ENCODE measurements around the gene SIPA1. TPM values are rescaled to one million over a fixed set of nuclear protein-coding genes. Genes with fewer than 3 reads are reported as not detected.

The SIPA1 gene
- total RNA-seq, 4 donors from 2014 or later: 14.9 to 21.6 (median 19.0) TPM

GRCh38 chr11:65615950-65616574 is 21.8 kb upstream of the SIPA1 start:
- Histone ChIP-seq H3K36me3 (peaks cover 44% of the 10 kb centered on the region), H3K4me3 (peak overlapping the region; percentile 83), H3K27ac (peak overlapping the region; percentile 86), H3K4me1 (peaks cover 44% of the 10 kb centered on the region), H3K27me3 (no peaks in the 10 kb centered on the region), H3K9me3 (no peaks in the 10 kb centered on the region)
- TF ChIP-seq POLR2AphosphoS5 (IDR thresholded peaks at IDR 0.05) (no peak), POLR2A (IDR thresholded peaks at IDR 0.05) (no peak)
- TF ChIP-seq, protein P1, sequence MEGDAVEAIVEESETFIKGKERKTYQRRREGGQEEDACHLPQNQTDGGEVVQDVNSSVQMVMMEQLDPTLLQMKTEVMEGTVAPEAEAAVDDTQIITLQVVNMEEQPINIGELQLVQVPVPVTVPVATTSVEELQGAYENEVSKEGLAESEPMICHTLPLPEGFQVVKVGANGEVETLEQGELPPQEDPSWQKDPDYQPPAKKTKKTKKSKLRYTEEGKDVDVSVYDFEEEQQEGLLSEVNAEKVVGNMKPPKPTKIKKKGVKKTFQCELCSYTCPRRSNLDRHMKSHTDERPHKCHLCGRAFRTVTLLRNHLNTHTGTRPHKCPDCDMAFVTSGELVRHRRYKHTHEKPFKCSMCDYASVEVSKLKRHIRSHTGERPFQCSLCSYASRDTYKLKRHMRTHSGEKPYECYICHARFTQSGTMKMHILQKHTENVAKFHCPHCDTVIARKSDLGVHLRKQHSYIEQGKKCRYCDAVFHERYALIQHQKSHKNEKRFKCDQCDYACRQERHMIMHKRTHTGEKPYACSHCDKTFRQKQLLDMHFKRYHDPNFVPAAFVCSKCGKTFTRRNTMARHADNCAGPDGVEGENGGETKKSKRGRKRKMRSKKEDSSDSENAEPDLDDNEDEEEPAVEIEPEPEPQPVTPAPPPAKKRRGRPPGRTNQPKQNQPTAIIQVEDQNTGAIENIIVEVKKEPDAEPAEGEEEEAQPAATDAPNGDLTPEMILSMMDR (IDR thresholded peaks at IDR 0.05): no peak
- 5% methylated on average over 8 of the region's 50 CpGs for WGBS
- DNase-seq (ENCODE audit: low spot score in 2 of 2): no peak

DNA sequence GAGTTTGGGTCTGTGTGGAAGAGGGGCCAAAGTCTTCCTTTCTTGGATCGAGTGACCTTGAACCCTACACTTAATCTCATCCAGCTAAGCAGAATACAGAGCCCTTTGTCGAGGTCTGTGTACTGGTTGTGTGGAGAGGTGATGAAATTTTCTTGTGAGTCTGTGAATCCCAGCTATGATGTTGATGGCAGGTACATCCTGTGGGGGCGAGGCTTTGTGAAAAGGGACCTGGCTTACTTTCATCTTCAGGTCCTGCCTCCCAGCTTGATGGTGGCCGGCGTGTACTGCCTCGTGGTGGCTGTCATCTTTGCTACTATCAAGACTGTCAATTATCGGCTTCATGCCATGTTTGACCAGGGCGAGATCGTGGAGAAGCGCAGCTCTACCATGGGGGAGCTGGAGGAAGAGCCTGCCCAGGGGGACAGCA is 21.3 kb upstream of the SIPA1 start:
- no peak for DNase-seq (ENCODE audit: low spot score in 2 of 2)
- Histone ChIP-seq H3K4me3 (peak overlapping the region; percentile 83), H3K27me3 (no peaks in the 10 kb centered on the region), H3K4me1 (peaks cover 38% of the 10 kb centered on the region), H3K9me3 (no peaks in the 10 kb centered on the region), H3K36me3 (peaks cover 49% of the 10 kb centered on the region), H3K27ac (no peak overlapping the region)
- 67% methylated on average over 6 of the region's 10 CpGs for WGBS
- TF ChIP-seq POLR2A (IDR thresholded peaks at IDR 0.05) (no peak), EP300 (IDR thresholded peaks at IDR 0.05) (no peak), POLR2AphosphoS5 (IDR thresholded peaks at IDR 0.05) (no peak)
- TF ChIP-seq, protein P1 (IDR thresholded peaks at IDR 0.05): no peak

GRCh38 chr11:65617136-65617850 is 20.6 kb upstream of the SIPA1 start:
- peaks cover 52% of the 10 kb centered on the region for H3K36me3 ChIP-seq
- H3K27ac ChIP-seq: no peak overlapping the region
- H3K4me3 ChIP-seq: peak overlapping the region; percentile 83
- no peaks in the 10 kb centered on the region for H3K9me3 ChIP-seq
- no peak for TF ChIP-seq POLR2AphosphoS5 (IDR thresholded peaks at IDR 0.05)
- TF ChIP-seq, protein P1 (IDR thresholded peaks at IDR 0.05): no peak
- no peak for TF ChIP-seq EP300 (IDR thresholded peaks at IDR 0.05)
- no peak for TF ChIP-seq POLR2A (IDR thresholded peaks at IDR 0.05)
- WGBS: 90% methylated on average over 3 of the region's 17 CpGs
- H3K4me1 ChIP-seq: peaks cover 31% of the 10 kb centered on the region
- DNase-seq (ENCODE audit: low spot score in 2 of 2): no peak
- no peaks in the 10 kb centered on the region for H3K27me3 ChIP-seq

GRCh38 chr11:65617990-65618751 is 19.7 kb upstream of the SIPA1 start:
- 92% methylated on average over 16 of the region's 33 CpGs for WGBS
- Histone ChIP-seq H3K36me3 (peaks cover 59% of the 10 kb centered on the region), H3K9me3 (no peaks in the 10 kb centered on the region), H3K27ac (no peak overlapping the region), H3K4me1 (peaks cover 22% of the 10 kb centered on the region), H3K4me3 (no peak overlapping the region), H3K27me3 (no peaks in the 10 kb centered on the region)
- TF ChIP-seq, protein P1 (IDR thresholded peaks at IDR 0.05): no peak
- TF ChIP-seq POLR2A (IDR thresholded peaks at IDR 0.05) (no peak), POLR2AphosphoS5 (IDR thresholded peaks at IDR 0.05) (no peak), EP300 (IDR thresholded peaks at IDR 0.05) (no peak)
- no peak for DNase-seq (ENCODE audit: low spot score in 2 of 2)

- no peak overlapping the region for H3K27ac ChIP-seq
- peaks cover 65% of the 10 kb centered on the region for H3K36me3 ChIP-seq
- H3K4me1 ChIP-seq: peaks cover 17% of the 10 kb centered on the region
- TF ChIP-seq, protein P1 (IDR thresholded peaks at IDR 0.05): no peak
- TF ChIP-seq EP300 (IDR thresholded peaks at IDR 0.05) (no peak), POLR2A (IDR thresholded peaks at IDR 0.05) (no peak), POLR2AphosphoS5 (IDR thresholded peaks at IDR 0.05) (no peak)
- H3K4me3 ChIP-seq: no peak overlapping the region
- DNase-seq (ENCODE audit: low spot score in 2 of 2): no peak
- H3K9me3 ChIP-seq: no peaks in the 10 kb centered on the region
- no peaks in the 10 kb centered on the region for H3K27me3 ChIP-seq
- WGBS: 87% methylated on average over 7 of the region's 14 CpGs
Observed at GRCh38 chr11:65618763-65619162, 19.1 kb upstream of the SIPA1 start.

Data from suprapubic skin (tissue), 4 donors.